ENCODE results near the gene FER1L5.

- TF ChIP-seq CTCF (IDR thresholded peaks at IDR 0.05) (no peak), FOSL2 (IDR thresholded peaks at IDR 0.05; ENCODE audit: borderline replicate concordance, low read depth) (no peak), GABPA (IDR thresholded peaks at IDR 0.05; ENCODE audit: low read depth) (no peak), ZBTB33 (IDR thresholded peaks at IDR 0.05; ENCODE audit: borderline replicate concordance, low read depth) (no peak), EP300 (IDR thresholded peaks at IDR 0.05; ENCODE audit: borderline replicate concordance in 1 of 2, low read depth in 1 of 2, low read length in 1 of 2) (no peak), GATA2 (CRISPR knock-in tag; IDR thresholded peaks at IDR 0.05) (no peak), EZH2phosphoT487 (IDR thresholded peaks at IDR 0.05; ENCODE audit: borderline replicate concordance, low read depth) (no peak)
These were observed 16.7 kb upstream of the FER1L5 start for GRCh38 chr2:96625571-96626552.
